Loucy (cell line): ENCODE data around the gene FHIT.

ENCODE experiments used
- CTCF ChIP-seq: fragments of 200-600 bp; sonication (generic); conservative IDR thresholded peaks from 2 replicates; pipeline ENCODE4 v1.5.1; 2014; ENCODE audit warnings: mild to moderate bottlenecking, antibody characterized with exemption, low read length
- EZH2phosphoT487 ChIP-seq: fragments of 200-600 bp; IDR thresholded peaks from 2 replicates; pipeline ENCODE4 v1.6.1; 2018; ENCODE audit warnings: antibody characterized with exemption, mild to moderate bottlenecking, moderate library complexity, borderline replicate concordance

- TF ChIP-seq CTCF (no peak), EZH2phosphoT487 (no peak)
These were observed 672.3 kb downstream of the FHIT start for GRCh38 chr3:60578936-60579335.
